CD4-positive, alpha-beta T cell (primary cell): Measurements from ENCODE around the gene HAS3. TPM values are rescaled to one million over a fixed set of nuclear protein-coding genes. Genes with fewer than 3 reads are reported as not detected.

Experiments used
- ATAC-seq: fragments of 200-7000 bp; cut with Tn5 transposase; one replicate; pipeline ENCODE4 v1.10.0; 2022; ENCODE audit warnings: mild to moderate bottlenecking; ENCODE audit not compliant: poor library complexity
- CTCF ChIA-PET: fragments of 350-600 bp; sonication (Branson Sonifier 250); formaldehyde crosslinking; loops from one replicate; lab custom pipeline; 2021; ENCODE audit warnings: antibody characterized with exemption, inconsistent platforms; lab: Charles Lee
- POLR2A ChIA-PET: fragments of 350-600 bp; sonication (Branson Sonifier 250); formaldehyde crosslinking; loops from one replicate; lab custom pipeline; 2021; ENCODE audit warnings: antibody characterized with exemption, inconsistent platforms; lab: Charles Lee
- DNase-seq, 14 experiments: peaks; one replicate each; pipeline ENCODE4 v3.0.0-alpha.2; 2013 to 2020; ENCODE audit warnings: mixed read lengths in 2 of 14
- H3K27ac ChIP-seq, 2 donors: one replicate each; pipeline versions ENCODE4 v1.5.1 to v1.7.0; 2013; ENCODE audit warnings: low read length in 2 of 2, low read depth in 1 of 2, mild to moderate bottlenecking in 1 of 2
- H3K27me3 ChIP-seq, 2 experiments: 1 replicate in 1 of 2; 2 replicates in 1 of 2; pipeline versions ENCODE4 v1.6.1 to v1.7.0; 2013; ENCODE audit warnings: low read length in 2 of 2, control low read depth in 1 of 2, mild to moderate bottlenecking in 1 of 2, moderate library complexity in 1 of 2; ENCODE audit not compliant: insufficient read depth in 2 of 2, control insufficient read depth in 1 of 2
- H3K36me3 ChIP-seq: one replicate; pipeline ENCODE4 v1.6.1; 2013; ENCODE audit warnings: low read length, control low read depth; ENCODE audit not compliant: insufficient read depth
- H3K4me1 ChIP-seq: one replicate; pipeline ENCODE4 v1.6.1; 2013; ENCODE audit warnings: low read length, control low read depth; ENCODE audit not compliant: insufficient read depth
- H3K4me3 ChIP-seq: one replicate; pipeline ENCODE4 v1.5.1; 2013; ENCODE audit warnings: mild to moderate bottlenecking, low read length, moderate library complexity
- H3K9me3 ChIP-seq, 2 experiments: 1 replicate in 1 of 2; 2 replicates in 1 of 2; pipeline versions ENCODE4 v1.6.1 to v1.7.0; 2013; ENCODE audit warnings: low read length in 2 of 2, mild to moderate bottlenecking in 2 of 2, control low read depth in 1 of 2, moderate library complexity in 1 of 2; ENCODE audit not compliant: control insufficient read depth in 1 of 2, insufficient read depth in 1 of 2
- H3K27ac Mint-ChIP-seq: one replicate; pipeline ENCODE4 v1.8.0; 2020; ENCODE audit warnings: mixed read lengths
- H3K27me3 Mint-ChIP-seq: one replicate; pipeline ENCODE4 v1.8.0; 2021; ENCODE audit warnings: mixed read lengths
- H3K36me3 Mint-ChIP-seq: one replicate; pipeline ENCODE4 v1.8.0; 2021; ENCODE audit warnings: low read depth, mixed read lengths
- H3K4me1 Mint-ChIP-seq: one replicate; pipeline ENCODE4 v1.8.0; 2021; ENCODE audit warnings: low read depth, mixed read lengths
- H3K4me3 Mint-ChIP-seq: one replicate; pipeline ENCODE4 v1.8.0; 2020; ENCODE audit warnings: mild to moderate bottlenecking, mixed read lengths
- H3K9me3 Mint-ChIP-seq: one replicate; pipeline ENCODE4 v1.8.0; 2020; ENCODE audit warnings: mixed read lengths
- intact Hi-C, 2 experiments: fragments of 100-400 bp; cut with DNase I in 1 of 2; cut with micrococcal nuclease in 1 of 2; formaldehyde crosslinking; loops; one replicate each; pipeline versions ENCODE4 v1.15.1 to v1.9.0; 2023 to 2025; cut with DNase I, micrococcal nuclease
- total RNA-seq, 174 experiments: library from RNA in 2 of 174; stranded (reverse) in 2 of 174; gene quantifications; one replicate each; pipeline ENCODE4 v1.2.3 and lab custom pipeline; 2021 to 2026
- TF ChIP-seq, protein P1 (sequence below): fragments of 200-600 bp; IDR thresholded peaks from one replicate; pipeline ENCODE4 v1.8.0; 2022; ENCODE audit warnings: antibody characterized with exemption, mild to moderate bottlenecking

Gene HAS3
- total RNA-seq, 2 experiments from 2014 or later = 3.2 to 3.4 TPM

DNA sequence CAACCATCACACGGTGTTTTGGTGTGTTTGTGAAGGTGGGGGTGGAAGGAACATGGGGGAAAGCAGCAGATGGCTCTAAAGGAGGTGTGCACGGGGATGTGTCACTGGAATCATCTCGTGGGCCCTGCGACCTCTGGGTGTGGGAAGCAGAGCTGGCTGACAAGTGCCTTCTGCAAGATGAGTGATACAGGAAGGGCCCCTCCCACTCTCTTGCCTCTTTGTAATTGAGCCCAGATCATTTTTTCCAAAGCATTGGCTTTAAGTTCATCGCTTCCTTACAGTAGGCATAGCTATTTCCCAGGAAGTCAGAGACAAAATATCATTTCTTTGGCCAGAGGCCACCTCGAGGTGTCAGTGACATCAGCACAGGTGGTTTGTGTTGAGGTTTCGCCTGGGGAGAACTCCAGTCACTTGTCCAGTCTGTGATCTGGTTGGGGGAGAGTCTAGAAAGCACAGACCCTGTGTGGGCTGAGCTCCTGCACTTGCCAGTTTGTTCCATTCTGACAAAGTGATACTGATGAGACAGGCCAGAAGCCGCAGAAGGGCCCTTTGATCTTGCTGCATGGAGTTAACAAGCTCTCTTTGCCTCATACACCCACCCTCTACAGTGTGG, 60.9 kb downstream of the HAS3 start:
- DNase-seq = peak in 10 of 14 experiments; percentile 4 to 48 (median 18)
- Histone ChIP-seq H3K27ac (no peak overlapping the region), H3K4me3 (no peak overlapping the region), H3K4me1 (peaks cover 14% of the 10 kb centered on the region), H3K27me3 (no peaks in the 10 kb centered on the region), H3K9me3 (no peaks in the 10 kb centered on the region), H3K36me3 (peaks cover 62% of the 10 kb centered on the region)
- no peak overlapping the region for H3K4me3 Mint-ChIP-seq
- TF ChIP-seq, protein P1, sequence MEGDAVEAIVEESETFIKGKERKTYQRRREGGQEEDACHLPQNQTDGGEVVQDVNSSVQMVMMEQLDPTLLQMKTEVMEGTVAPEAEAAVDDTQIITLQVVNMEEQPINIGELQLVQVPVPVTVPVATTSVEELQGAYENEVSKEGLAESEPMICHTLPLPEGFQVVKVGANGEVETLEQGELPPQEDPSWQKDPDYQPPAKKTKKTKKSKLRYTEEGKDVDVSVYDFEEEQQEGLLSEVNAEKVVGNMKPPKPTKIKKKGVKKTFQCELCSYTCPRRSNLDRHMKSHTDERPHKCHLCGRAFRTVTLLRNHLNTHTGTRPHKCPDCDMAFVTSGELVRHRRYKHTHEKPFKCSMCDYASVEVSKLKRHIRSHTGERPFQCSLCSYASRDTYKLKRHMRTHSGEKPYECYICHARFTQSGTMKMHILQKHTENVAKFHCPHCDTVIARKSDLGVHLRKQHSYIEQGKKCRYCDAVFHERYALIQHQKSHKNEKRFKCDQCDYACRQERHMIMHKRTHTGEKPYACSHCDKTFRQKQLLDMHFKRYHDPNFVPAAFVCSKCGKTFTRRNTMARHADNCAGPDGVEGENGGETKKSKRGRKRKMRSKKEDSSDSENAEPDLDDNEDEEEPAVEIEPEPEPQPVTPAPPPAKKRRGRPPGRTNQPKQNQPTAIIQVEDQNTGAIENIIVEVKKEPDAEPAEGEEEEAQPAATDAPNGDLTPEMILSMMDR = no peak
- H3K27ac Mint-ChIP-seq = peak overlapping the region; percentile 50
- ChIA-PET POLR2A (interaction anchor here (1.0 to 2.1 kb wide), 3 partner anchors 9 to 24 kb away, joined by 3 to 20 read pairs (median 3); partner anchors contain the start of gene SNTB2), CTCF (interaction anchor here (1.9 kb wide), 1 partner anchor 16 kb away, joined by 6 read pairs; no protein-coding TSS in a partner anchor)
- H3K27me3 Mint-ChIP-seq = no peaks in the 10 kb centered on the region
- peaks cover 80% of the 10 kb centered on the region for H3K36me3 Mint-ChIP-seq
- intact Hi-C loops = no loop called here
- peaks cover 23% of the 10 kb centered on the region for H3K4me1 Mint-ChIP-seq
- no peaks in the 10 kb centered on the region for H3K9me3 Mint-ChIP-seq
- peak; percentile 87 for ATAC-seq

DNA sequence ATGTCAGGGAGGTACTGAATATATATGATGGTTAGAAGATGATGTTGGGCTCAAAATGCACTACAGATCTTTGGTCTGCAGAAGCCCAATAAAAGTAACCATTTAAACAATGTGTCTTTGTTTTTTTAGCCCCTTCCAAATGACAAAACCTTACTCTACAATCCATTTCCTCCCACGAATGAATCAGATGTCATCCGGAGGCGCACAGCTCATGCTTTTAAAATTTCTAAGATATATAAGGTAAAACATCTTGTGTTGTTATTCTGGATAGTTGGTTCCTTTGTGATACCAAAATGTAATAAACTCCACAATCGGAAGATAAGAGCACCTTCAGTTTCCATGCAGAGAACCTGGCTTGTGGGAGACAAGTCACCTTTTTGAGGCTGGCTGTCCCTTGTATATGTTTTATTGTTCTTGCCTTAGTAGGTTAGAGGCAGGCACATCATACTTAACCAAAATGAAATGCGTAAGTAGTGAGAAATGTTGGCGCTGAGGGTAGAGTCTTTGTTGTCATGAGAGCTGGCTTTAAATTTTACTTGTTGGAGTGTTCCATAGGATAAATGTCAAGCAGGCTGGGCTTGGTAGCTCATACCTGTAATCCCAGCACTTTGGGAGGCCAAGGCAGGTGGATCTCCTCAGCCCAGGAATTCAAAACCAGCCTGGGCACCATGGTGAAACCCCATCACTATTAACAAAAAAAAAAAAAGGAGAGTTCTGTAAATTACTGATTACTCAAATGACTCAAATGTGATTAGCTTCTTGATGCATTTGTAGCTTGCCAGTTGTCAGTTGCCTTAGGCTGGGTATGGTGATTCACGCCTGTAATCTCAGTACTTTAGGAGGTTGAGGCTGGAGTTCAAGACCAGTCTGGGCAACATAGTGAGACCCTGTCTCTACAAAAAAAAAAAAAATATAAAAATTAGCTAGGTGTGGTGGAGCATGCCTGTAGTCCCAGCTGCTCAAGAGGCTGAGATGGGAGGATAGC, 61.8 kb downstream of the HAS3 start:
- H3K4me3 Mint-ChIP-seq = no peak overlapping the region
- ATAC-seq (no peak), DNase-seq (no peak)
- H3K4me1 Mint-ChIP-seq = peaks cover 23% of the 10 kb centered on the region
- intact Hi-C loops = no loop called here
- Histone ChIP-seq H3K27ac (no peak overlapping the region), H3K4me1 (peaks cover 14% of the 10 kb centered on the region), H3K9me3 (no peaks in the 10 kb centered on the region), H3K36me3 (peaks cover 57% of the 10 kb centered on the region), H3K4me3 (no peak overlapping the region), H3K27me3 (no peaks in the 10 kb centered on the region)
- H3K36me3 Mint-ChIP-seq = peaks cover 78% of the 10 kb centered on the region
- no peaks in the 10 kb centered on the region for H3K9me3 Mint-ChIP-seq
- TF ChIP-seq, protein P1 = no peak
- ChIA-PET POLR2A (interaction anchor here (0.6 to 2.1 kb wide), 4 partner anchors 20 to 647 kb away, joined by 3 to 20 read pairs (median 4); partner anchors contain the start of gene SNTB2), CTCF (interaction anchor here (1.9 kb wide), 1 partner anchor 17 kb away, joined by 6 read pairs; no protein-coding TSS in a partner anchor)
- H3K27me3 Mint-ChIP-seq = no peaks in the 10 kb centered on the region
- H3K27ac Mint-ChIP-seq = peak overlapping the region; percentile 50

Other genes starting within 250 kb of the HAS3 start
- gene CHTF8, start 26.9 kb downstream of the HAS3 start, total RNA-seq = 10 to 100 TPM; 25.8 to 28.5 TPM
- 10 to 100 TPM; 40.1 to 40.3 TPM for gene UTP4, start 27.0 kb downstream of the HAS3 start, total RNA-seq
- gene SNTB2, start 81.5 kb downstream of the HAS3 start, total RNA-seq = 10 to 100 TPM; 10.1 to 11.4 TPM
- 10 to 100 TPM; 57.8 to 62.4 TPM for gene VPS4A, start 205.7 kb downstream of the HAS3 start, total RNA-seq
- gene PDF, start 224.9 kb downstream of the HAS3 start, total RNA-seq = 1 to 10 TPM; 2.8 to 2.9 TPM
- gene COG8, start 233.9 kb downstream of the HAS3 start, total RNA-seq = 10 to 100 TPM; 18.4 to 19.3 TPM
- 10 to 100 TPM; 36.7 to 38.2 TPM for gene NIP7, start 234.1 kb downstream of the HAS3 start, total RNA-seq
- 1 to 10 TPM; 1.5 to 2.1 TPM for gene TMED6, start 246.1 kb downstream of the HAS3 start, total RNA-seq